Anterior cingulate cortex (tissue), 58 donors: Measurements from ENCODE around the gene IQSEC1.

Experiments used
- DNase-seq, 58 donors: peaks; one replicate each; lab custom pipeline; 2025; lab: John Stamatoyannopoulos, UW

The IQSEC1 gene

DNA sequence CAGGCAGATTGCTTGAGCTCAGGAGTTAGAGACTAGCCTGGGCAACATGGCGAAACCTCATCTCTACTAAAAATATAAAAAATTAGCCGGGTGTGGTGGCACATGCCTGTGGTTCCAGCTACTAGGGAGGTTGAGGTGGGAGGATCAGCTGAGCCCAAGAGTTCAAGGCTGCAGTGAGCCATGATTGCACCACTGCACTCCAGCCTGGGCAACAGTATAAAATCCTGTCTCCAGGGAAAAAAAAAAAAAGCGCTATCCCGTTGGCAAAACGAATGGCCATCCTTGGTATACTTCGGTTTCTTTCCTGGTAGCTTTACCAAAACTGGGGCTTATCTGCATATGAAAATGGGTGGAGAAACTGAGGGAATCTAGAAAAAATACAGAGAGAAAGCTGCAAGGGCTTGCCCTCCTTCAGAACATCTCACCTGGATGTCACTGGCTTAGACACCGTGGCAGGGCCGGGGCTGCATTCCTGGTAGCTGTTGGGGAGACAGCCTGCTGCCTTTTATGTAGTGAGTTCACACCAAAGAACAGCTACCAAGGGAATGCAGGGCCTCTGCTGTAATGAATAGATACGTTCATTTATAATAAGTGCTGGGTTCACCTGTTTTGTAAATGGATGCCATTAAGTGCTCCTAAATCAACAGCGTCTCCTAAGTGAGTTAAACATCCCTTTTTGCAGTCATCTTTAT, 96.0 kb downstream of the IQSEC1 start:
- DNase-seq: no peak

DNA sequence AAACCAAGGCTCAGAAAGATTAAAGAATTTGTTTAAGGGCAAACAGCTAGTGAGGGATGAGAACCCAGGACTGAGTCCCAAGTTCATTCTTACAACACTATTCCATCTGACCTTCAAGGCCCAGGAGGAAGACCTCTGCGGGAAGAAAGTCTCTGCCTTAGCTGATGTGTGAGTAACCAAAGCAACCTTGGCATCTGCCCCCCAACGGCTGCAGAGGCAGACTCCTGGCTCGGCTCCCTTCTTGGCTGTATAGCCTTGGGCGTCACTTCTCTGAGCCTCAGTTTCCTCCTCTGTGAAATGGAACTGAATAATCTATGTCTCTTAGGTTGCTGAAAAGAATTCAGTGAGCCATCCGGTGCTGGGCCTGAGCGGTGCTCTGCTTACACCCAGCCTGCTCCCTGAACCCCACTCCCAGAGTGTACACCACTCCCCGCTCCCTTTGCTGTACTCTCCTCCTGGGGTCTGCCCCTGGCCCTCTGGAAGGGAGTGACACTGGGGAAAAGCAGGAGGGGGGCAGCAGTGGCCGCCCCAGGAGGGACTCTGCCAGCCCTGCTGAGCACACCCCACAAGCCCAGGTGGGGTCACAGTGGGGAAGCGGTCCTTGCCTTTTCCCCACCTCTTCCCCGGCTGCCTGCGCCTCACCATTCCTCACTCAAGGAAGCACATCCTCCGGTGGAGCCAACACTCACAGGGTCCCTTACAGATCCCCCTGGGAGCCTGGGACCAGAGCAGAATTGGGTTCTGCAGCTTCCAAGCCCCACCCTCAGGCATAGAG, 97.3 kb downstream of the IQSEC1 start:
- DNase-seq: no peak

DNA sequence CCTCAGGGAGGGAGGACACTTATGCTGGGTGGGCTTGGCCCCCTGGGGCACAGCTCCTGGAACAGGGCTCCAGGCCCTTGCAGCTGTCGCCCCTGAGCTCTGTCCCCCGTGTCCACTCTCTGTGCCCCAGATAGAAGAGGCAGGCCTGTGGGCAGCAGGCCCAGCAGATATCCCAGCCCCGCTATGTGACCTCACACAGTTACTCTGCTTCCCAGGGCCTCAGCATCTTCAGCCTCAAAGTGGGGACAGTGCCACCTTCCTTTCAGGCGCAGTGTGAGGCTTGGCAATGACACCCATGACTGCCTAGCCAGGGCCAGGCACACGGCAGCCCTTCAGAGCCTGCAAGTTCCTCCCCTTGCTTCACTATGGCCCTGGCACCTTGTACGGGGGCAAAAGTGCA, 98.4 kb downstream of the IQSEC1 start:
- DNase-seq: no peak

GRCh38 chr3:12974334-12974733, 98.9 kb downstream of the IQSEC1 start:
- no peak for DNase-seq

GRCh38 chr3:12973827-12974226, 99.4 kb downstream of the IQSEC1 start:
- DNase-seq: no peak

- no peak for DNase-seq
These were observed 100.2 kb downstream of the IQSEC1 start for GRCh38 chr3:12972781-12973702.

- DNase-seq: no peak
These were observed 101.2 kb downstream of the IQSEC1 start for GRCh38 chr3:12972043-12972442.

GRCh38 chr3:12970684-12971083, 102.5 kb downstream of the IQSEC1 start:
- DNase-seq: no peak

- DNase-seq: peak in 14 of 58 donors; percentile 16 to 56 (median 28)
These were observed 103.7 kb downstream of the IQSEC1 start for GRCh38 chr3:12969486-12969885.

DNA sequence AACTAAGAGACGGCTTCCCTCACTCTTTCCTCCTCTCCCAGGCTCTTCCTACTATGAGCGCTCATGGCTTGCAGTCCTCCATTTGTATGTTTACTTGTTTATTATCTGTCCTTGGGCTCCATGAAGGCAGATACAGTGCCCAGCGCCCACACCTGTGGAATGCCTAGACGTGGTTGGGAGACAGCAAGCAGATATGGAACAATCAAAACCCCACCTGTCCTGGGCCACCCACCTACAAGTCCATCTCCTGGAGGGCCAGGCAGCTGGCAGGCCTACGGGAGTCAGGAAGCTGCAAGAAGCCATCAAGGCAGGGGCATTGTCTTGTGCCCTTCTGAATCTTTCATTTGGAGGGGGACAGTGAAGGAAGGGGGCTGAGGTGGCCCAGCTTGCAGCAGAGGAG, 104.7 kb downstream of the IQSEC1 start:
- no peak for DNase-seq

GRCh38 chr3:12967606-12968351, 105.5 kb downstream of the IQSEC1 start:
- DNase-seq: peak in 54 of 58 donors; percentile 33 to 91 (median 80)

GRCh38 chr3:12966847-12967605, 106.2 kb downstream of the IQSEC1 start:
- peak in 3 of 58 donors; percentile 54 to 67 (median 57) for DNase-seq

DNA sequence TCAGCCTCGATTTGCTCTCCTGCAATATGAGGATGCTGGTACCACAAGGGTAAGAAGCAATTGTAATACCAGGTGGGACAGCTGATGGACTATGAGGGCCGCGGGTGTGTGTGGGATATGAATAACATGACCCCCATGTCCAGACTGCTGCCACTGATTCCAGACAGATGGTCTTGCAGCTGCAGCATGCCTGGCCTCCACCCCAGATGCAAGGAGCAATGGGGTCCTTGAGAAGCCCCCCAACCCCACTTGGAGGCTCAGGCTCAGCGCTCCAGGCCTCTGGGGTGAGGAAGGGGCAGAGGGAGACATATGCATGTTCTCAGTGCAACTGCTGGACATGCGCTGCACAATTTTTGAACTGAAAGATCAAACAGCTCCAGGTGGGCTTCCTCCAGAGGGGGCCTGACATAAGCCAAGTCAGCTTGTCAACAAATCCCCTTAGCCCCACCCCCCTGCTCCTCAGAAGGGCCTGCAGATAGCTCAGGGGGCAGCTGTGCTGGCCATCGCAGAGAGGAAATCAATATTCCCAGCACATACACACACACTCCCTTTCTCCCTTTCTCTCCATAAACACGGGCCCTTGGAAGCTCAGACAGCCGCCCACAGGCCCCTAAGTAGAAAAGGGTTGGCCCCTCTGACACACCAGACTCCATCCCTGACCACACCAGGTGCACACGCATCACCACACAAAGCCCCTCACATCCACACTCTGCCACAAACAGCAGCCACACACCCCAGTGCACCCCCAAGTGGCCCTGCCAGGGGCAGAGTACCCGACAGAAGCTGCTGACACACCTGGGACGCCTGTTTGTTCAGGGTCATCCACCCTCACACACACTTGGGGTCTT, 107.0 kb downstream of the IQSEC1 start:
- DNase-seq: peak in 5 of 58 donors; percentile 10 to 57 (median 26)

DNA sequence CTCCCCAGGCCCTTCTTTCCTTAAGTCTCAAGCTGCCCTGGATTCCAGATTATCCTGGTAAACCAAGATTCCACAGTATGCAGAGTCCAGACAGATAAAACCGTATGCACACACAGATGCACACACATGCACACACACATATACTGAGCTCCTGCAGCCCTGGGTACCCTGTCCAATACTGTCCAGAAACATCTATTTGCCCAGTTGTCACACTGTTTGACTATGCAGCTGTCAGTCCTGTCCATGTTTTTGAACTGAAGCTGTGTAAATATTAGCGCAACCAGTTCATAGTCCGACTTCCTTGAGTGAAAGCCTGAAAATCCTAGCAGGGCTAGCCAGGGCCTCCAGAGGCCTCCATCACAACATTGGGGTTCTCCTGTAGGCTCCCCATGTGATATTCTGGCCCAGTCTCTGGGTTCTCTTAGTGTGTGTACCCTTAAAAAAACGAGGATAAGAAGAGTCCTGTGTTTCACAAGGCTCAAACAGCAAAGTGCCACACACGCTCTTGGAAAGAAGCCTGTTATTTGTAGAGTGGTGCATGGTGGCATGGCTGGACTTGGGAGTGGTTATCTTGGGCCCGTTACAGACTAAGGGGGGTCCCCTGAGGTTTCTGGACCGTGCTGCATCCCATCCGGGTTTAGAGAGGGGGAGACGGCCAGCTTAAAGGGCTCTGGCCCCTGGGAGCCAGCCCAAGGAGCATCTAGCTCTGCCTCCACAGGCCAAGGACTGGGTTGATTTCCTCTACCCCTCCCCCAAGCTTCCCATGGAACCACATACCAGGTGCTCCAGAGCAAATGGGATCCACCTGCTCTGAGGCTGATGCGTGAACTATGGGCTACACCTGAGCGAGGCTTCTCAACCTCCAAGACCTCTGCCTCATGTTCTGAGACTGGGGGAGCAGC, 108.3 kb downstream of the IQSEC1 start:
- no peak for DNase-seq

DNA sequence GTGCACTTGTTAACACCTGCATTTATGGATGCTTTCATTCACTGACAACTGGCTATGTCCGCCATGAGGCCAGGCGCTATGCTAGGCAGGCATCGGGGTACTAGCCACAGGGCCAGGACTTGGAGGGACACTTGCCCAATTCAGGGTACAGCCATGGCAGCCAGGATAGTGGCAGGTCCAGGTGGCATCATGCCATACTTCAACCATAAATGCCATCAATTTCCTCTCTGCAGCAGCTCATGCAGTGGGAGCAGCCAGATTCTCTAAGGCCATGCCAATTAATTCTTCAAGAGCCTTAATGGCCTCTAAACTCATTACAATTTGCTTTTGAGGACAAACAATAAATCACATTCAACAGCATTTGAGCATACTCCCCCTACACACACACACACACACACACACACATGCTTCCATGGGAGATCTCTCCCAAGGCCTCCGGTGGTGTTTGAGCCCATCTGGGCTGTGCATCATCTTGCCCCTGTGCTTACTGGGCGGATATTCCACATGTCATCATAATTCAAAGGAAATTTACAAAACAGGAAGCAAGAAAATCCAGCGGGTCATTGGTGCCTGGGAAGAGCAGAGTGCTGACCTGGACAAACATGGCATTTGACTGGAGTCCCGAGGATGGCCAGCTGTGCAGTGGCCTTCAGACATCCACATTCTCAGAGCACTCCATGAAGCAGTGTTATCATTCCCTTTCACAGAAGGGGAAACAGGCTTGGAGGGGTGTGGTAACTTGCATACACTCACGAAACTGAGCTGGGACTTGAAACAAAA, 109.1 kb downstream of the IQSEC1 start:
- peak in 2 of 58 donors; percentile 12 to 18 for DNase-seq

- DNase-seq: no peak
These were observed 109.9 kb downstream of the IQSEC1 start for GRCh38 chr3:12963231-12963896.
